Mucosa of gallbladder (tissue), 1 donor: ENCODE results near the gene TBX1. TPM values are rescaled to one million over a fixed set of nuclear protein-coding genes. Genes with fewer than 3 reads are reported as not detected.

Experiments
- DNase-seq: peaks from one replicate; pipeline ENCODE4 v3.0.0-alpha.2; 2020; ENCODE audit warnings: low spot score
- total RNA-seq: library from RNA; stranded (reverse); gene quantifications from one replicate; pipeline ENCODE4 v1.2.1, GENCODE V29; 2021
- donor health status: DM: no; HTN: no; CAD: no.

Gene TBX1
- total RNA-seq, 1 donor from 2014 or later = 3.9 TPM

DNA sequence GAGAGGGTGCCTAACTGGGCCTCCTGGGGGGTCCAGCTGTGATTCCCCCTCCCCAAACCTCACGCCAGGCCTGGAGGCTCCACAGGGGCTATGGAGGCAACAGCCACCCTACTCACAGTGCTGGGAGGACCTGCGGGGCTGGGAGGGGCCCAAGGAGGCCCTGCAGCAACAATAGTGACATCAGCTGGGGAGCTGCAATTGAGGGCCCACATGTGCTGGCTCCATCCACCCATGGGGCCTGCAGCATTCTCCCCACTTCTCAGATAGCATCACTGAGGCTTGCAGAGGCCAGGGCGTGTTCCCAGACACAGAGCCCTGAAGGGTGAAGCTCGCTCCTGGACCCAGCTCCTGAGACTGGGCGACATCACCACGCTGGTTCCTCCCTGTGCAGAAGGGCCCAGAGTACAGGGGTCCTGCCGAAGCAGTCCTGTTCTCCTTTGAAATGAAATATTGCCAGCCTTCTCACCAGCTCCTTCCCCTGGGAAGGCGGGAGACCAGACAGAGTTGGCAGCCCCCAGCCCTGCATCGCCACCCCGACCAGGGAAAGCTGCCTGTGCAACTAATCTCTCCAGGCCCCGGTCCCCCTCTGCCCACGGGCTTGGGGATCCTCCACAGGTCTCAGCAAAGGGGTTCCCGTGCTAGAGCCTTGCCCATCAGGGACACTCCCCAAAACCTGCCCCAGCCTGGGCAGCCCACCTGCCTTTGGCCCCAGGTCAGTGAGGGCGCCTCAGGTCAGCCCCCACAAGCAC is 8.9 kb upstream of the TBX1 start:
- no peak for DNase-seq

GRCh38 chr22:19753090-19753842 is 7.3 kb upstream of the TBX1 start:
- no peak for DNase-seq

DNA sequence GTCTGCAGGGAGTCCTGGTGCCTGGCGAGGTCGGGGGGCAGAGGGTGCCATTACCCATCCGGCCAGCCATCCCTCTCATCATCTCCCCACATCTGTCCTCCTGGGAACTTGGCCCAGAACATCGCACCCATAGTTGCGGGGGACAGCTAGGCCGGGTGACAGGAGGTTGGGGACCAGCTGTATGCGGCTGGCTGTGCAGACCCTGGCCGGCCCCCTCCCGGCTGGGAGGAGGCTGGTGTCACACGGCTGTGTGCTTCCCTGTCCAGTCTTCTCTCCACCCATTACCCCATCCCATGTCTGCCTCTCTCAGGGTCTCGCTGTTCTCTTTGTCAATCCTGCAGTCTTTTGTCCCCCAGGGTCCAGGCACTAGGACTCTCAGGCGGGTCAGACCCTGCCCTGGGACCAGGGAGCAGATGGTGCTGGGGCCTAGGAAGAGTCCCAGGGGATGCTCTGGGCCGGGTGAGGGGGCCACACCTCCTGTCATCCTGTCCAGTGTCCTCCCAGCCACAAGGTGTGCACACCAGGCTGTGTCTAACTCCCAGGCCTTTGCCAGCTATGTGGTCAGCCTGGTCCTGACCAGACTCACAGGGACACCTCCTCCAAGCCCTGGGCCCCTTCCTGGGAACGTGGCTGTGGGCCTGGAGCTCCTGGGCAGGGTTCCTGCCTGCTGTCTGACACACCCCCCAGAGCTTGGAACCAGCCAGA is 6.4 kb upstream of the TBX1 start:
- DNase-seq = no peak

- DNase-seq = no peak
These were observed 5.9 kb upstream of the TBX1 start for GRCh38 chr22:19754701-19755144.

- DNase-seq = no peak
These were observed 5.3 kb upstream of the TBX1 start for GRCh38 chr22:19755145-19755710.

- DNase-seq = no peak
These were observed 4.8 kb upstream of the TBX1 start for GRCh38 chr22:19755722-19756287.

- peak; percentile 41 for DNase-seq
These were observed 4.1 kb upstream of the TBX1 start for GRCh38 chr22:19756288-19757128.

DNA sequence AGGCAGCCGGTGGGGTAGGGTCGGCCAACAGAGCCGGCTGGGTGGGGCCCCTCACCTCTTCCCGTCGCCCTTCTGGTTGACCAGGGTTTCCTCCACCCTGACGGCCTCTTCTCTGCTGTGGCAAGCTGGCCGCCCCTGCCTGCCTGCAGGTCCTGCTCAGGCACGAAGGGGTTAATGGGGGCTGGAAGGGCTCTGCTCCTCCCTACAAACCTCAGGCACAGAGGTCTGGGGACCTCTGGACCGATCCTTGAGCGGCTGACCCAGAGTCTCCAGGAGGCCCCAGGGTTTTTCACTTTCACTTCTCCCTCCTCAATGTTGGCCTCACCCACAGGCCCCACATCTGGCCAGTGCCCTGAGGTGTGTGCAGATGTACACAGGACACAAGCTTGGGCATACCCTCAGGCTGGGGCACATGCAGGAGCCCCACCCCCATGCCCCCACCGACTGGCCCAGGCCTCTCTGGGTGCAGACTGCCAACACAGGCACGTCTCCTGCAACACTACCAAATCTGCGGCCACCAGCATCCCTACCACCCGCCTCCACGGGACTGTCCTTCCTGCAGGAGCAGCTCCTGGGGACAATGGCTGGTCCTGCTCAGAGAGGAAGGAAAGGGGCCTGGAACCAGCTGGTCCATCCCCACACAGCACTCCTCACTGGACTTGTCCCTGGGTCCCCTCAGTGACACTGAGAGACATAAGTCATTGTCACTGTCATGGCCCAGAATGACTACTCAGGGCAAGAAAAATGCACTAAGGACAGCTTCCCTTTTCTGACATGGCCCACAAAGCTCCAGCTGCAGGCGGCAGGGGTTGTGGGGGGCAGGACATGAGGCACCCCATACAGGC is 3.2 kb upstream of the TBX1 start:
- DNase-seq = no peak

DNA sequence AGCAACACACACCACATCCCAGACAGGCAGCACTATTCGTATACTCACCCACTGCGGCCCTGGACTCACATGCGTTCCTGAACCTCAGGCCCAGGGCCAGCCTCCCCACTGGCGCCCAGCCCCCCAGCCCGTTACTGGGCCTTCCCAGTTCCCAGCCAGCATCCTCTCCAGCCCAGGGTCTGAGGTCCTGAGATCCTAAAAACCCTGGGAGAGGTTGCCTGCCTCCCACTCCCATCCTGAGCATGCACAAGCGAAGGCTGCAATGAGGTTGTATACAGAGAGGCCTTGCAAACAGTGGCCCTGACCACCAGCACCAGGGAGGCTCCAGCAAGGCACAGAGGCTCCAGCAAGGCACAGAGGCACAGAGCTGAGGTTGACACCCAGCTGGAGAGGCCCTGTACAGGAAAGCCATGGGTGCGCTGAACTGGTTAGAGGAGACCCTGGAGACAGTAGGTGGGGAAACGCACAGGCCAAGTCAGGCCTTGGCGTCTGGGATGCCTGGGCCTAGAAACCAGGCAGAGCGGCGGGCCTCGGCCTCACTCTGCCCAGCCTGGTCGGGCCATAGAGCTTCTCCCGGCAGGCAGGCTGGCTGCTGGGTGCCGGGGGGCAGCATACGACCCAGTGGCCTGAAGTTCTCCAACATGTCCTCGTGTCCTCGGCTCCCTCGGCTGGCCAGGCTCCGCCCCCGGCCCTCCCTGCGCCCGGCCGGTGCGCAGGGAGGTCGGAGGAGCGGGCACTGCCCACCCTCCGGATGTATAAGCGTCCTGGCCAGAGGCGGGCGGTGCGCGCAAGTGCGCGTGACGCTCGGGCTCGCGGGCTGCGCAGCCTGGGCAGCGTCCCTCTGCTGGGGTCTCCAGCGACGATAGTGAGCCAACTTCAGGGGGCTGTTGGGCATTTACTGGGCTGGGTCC is 2.3 kb upstream of the TBX1 start:
- no peak for DNase-seq

- no peak for DNase-seq
These were observed 1.6 kb upstream of the TBX1 start for GRCh38 chr22:19758896-19759426.

- DNase-seq = no peak
These were observed 1.0 kb upstream of the TBX1 start for GRCh38 chr22:19759427-19760057.

DNA sequence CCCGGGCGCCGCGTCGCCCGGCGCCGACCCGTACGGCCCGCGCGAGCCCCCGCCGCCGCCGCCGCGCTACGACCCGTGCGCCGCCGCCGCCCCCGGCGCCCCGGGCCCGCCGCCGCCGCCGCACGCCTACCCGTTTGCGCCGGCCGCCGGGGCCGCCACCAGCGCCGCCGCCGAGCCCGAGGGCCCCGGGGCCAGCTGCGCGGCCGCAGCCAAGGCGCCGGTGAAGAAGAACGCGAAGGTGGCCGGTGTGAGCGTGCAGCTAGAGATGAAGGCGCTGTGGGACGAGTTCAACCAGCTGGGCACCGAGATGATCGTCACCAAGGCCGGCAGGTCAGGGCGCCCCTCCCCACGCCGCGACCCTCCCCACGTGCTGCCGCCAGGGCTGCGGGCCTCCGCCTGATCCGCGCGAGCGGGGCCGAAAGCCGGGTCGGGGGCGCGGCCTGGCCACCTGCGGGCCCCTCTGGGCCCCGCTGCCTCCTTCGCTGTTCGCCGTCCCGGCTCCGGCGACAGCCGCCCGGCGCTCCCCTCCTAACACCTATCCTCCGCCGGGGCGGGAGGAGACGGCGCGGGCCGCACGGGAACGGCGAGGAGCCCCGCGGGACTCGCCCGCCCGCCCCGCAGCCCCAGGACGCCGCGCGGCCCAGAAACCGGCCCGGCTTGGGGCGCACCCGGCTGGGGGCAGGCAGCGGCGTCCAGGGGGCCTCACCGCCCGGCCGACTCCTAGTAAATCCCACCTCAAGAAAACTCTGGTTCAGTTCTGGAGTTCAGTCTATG is 560 bp downstream of the TBX1 start:
- DNase-seq = no peak

DNA sequence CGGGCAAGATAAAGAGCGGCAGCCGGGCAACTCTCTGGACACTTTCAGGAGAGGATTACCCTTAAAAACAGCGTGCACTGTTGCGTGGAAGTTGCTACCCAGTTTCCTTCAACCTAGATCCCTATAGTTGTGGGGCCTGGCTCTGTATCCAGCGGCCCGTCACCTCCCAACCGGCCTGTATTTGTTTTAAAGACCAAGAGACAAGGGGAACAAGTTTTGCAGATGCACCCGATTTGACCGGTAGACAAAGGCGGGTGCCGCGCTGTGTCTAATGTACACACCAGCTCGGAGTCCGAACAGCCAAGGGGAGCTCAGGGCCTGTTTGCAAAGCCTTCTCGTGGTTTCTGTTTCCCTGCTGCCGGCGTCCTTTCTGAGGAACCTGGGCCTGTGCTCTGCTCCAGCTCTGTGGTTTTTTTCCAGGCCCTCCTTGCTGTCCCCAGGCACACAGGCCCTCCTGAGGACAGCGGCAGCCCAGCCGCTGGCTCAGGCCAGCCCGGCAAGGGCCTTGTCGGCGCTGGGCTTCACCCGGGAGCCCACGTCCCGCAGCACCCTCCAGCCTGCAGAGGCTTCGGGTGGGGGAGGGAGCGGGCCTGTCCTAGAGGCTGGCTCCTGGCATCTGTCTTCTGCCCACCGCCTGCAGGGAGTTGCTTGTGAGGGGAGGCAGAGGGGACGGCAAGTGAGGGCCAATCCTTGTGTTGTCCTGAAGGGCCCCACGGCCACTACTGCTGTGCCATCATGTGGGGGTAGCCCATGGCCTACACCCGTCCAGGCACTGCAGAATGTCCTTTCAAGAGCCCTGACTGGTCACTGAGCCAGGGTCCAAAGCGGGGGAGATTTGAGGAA is 1.4 kb downstream of the TBX1 start:
- DNase-seq = no peak

DNA sequence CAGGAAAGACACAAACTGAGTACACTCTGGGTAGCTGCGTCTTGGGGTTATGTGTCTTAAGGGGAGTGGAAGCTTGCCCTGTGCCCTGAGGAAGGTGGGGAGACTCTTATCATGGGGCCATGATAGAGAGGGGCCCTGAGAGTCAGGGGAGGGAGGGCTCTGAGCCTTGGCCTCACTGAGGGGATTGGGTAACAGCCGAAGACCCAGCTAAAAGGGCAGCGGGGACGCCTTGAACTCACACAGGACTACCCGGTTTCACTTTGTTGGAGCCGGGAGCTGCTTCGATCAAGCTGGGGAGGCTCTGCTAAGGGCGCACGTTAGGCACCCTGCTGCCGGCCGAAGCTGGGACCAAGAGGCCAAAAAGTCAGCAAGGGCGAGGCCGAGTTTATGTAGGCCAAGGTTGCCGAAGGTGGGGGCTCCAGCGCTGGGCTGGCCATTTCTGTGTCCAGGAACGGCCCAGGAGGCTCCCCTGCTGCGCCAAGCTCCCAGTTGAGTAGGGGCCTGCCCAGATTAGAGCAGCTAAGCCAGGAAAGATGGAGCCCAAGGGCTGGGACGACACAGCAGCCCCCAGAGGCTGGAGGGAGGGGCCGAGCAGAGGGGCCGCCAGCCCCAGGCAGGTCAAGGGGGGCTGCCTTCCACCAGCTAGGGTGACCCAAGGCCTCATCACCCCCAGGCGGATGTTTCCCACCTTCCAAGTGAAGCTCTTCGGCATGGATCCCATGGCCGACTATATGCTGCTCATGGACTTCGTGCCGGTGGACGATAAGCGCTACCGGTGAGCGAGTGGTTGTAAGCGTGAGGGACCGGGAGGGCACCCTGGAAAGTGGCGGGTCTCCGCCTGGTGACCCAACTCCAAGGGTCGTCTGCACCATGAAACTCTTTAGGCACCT is 2.2 kb downstream of the TBX1 start:
- DNase-seq = no peak
